Fibroblast of peridontal ligament (primary cell): ENCODE data around the gene LPO.

ENCODE experiments used
- DNase-seq: peaks from one replicate; pipeline ENCODE4 v3.0.0-alpha.2; 2010; ENCODE audit errors: extremely low read depth

Gene LPO

GRCh38 chr17:58238147-58238634, at the start of gene LPO:
Gene LPO, plus strand, starts transcription at chr17:58238584. Its CDS starts 4,396 bp downstream, at chr17:58242980.
- no peak for DNase-seq

- DNase-seq, result peak; percentile 85
Measured at GRCh38 chr17:58189436-58190146, 48.8 kb upstream of the LPO start.

- no peak for DNase-seq
Measured at GRCh38 chr17:58191241-58191896, 47.0 kb upstream of the LPO start.

GRCh38 chr17:58192612-58193011, 45.8 kb upstream of the LPO start, which contains the start of gene EPX:
Gene EPX, plus strand, starts transcription at chr17:58192726. Its CDS starts 121 bp downstream, at chr17:58192847.
- DNase-seq, result no peak

GRCh38 chr17:58193641-58194255, 44.6 kb upstream of the LPO start:
- DNase-seq, result no peak

- DNase-seq, result no peak
Measured at GRCh38 chr17:58195518-58196123, 42.8 kb upstream of the LPO start.

GRCh38 chr17:58196610-58197009, 41.8 kb upstream of the LPO start:
- DNase-seq, result no peak

- peak; percentile 25 for DNase-seq
Measured at GRCh38 chr17:58200024-58200633, 38.3 kb upstream of the LPO start.

- DNase-seq, result no peak
Measured at GRCh38 chr17:58202859-58203258, 35.5 kb upstream of the LPO start.

- no peak for DNase-seq
Measured at GRCh38 chr17:58204796-58205195, 33.6 kb upstream of the LPO start.

- DNase-seq, result no peak
Measured at GRCh38 chr17:58205936-58206335, 32.4 kb upstream of the LPO start.

GRCh38 chr17:58207451-58207850, 30.9 kb upstream of the LPO start:
- no peak for DNase-seq

GRCh38 chr17:58208344-58208743, 30.0 kb upstream of the LPO start:
- DNase-seq, result no peak

- DNase-seq, result no peak
Measured at GRCh38 chr17:58210922-58211321, 27.5 kb upstream of the LPO start.

GRCh38 chr17:58215685-58216084, 22.7 kb upstream of the LPO start:
- DNase-seq, result no peak

- DNase-seq, result no peak
Measured at GRCh38 chr17:58217766-58218165, 20.6 kb upstream of the LPO start.

- peak; percentile 86 for DNase-seq
Measured at GRCh38 chr17:58219007-58219788, 19.2 kb upstream of the LPO start, which contains the start of gene MKS1. Gene MKS1, minus strand, starts transcription at chr17:58219255. Its CDS starts 25 bp downstream, at chr17:58219230.

- DNase-seq, result peak; percentile 5
Measured at GRCh38 chr17:58219789-58220183, 18.6 kb upstream of the LPO start.

- peak; percentile 50 for DNase-seq
Measured at GRCh38 chr17:58224315-58224714, 14.1 kb upstream of the LPO start.

GRCh38 chr17:58227733-58228132, 10.7 kb upstream of the LPO start:
- DNase-seq, result no peak

- no peak for DNase-seq
Measured at GRCh38 chr17:58228679-58229078, 9.7 kb upstream of the LPO start.
